GM19238 (cell line): Measurements from ENCODE around the gene SORBS2.
"Not testable (repeated sequence)": the region's sequence is repeated elsewhere in the genome, so short reads cannot be mapped to it uniquely, and the experiment has no call there.

Source experiments
- DNase-seq: peaks from one replicate; pipeline ENCODE4 v3.0.0; 2011; ENCODE audit warnings: low spot score; ENCODE audit not compliant: insufficient read length

SORBS2 gene, protein sequence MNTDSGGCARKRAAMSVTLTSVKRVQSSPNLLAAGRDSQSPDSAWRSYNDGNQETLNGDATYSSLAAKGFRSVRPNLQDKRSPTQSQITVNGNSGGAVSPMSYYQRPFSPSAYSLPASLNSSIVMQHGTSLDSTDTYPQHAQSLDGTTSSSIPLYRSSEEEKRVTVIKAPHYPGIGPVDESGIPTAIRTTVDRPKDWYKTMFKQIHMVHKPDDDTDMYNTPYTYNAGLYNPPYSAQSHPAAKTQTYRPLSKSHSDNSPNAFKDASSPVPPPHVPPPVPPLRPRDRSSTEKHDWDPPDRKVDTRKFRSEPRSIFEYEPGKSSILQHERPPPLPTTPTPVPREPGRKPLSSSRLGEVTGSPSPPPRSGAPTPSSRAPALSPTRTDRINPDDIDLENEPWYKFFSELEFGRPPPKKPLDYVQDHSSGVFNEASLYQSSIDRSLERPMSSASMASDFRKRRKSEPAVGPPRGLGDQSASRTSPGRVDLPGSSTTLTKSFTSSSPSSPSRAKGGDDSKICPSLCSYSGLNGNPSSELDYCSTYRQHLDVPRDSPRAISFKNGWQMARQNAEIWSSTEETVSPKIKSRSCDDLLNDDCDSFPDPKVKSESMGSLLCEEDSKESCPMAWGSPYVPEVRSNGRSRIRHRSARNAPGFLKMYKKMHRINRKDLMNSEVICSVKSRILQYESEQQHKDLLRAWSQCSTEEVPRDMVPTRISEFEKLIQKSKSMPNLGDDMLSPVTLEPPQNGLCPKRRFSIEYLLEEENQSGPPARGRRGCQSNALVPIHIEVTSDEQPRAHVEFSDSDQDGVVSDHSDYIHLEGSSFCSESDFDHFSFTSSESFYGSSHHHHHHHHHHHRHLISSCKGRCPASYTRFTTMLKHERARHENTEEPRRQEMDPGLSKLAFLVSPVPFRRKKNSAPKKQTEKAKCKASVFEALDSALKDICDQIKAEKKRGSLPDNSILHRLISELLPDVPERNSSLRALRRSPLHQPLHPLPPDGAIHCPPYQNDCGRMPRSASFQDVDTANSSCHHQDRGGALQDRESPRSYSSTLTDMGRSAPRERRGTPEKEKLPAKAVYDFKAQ (N-terminal part only)

GRCh38 chr4:185811509-185812364 lies at the start of gene SORBS2:
Gene SORBS2 (minus strand): TSS chr4:185812194. CDS start chr4:185690571, 121,623 bp downstream.
- DNase-seq, result peak; percentile 61

DNA sequence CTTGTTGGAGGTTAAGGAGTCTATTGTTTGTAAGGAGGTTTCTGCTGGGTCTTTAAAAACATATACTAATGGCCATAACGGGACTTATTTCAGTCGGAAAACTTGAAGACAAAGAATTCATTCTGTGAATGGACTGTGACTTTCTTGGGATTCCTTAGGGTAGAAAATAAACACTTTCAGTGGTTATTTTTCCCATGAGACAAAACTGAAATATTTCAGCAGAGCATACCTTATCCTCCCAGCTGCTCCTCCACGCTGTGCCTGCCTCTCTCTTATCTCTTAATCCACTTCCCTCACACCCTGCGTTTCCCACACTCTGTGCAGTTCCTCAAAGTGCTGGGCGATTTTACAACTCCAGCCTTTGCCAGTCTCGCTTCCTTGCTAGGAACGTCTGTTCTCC lies 47.1 kb upstream of the SORBS2 start:
- DNase-seq, result no peak

GRCh38 chr4:185857561-185857960 lies 45.6 kb upstream of the SORBS2 start:
- DNase-seq, result not testable (repeated sequence)

DNA sequence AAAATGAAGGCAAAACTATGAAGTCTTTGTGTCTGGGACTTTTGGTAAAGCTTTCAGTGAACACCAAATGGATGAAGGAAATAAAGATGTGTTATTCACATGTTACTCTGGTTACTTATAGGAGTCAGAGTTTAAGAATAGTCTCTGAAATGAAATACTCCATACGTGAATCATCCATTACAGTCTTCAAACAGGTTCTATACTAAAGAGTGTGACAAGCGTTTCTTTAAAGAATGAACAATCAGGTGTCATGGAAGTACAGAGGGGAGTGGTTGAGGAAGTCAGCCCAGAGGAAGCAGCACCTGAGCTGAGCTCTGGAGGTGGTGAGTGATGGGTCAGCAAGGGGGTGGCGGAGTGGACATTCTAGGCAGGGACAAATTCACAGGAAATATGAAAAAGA lies 41.8 kb upstream of the SORBS2 start:
- no peak for DNase-seq

DNA sequence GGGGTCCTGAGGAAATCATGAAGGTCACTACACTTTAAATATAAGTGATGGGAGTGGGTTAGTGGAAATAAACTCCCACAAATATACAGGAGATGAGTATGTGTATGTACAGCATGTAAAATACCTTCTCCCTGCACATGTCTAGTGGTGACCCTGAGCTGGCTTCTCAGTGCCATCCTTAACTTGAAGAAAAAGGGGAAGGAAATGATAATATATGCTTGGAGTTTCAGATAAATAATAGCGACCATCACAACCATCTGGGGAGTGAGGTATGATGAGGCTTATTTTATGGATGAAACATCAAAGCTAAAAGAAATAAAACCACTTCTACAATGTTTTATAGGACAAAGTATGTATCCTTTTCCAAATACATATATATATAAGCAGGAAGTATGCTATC lies 41.0 kb upstream of the SORBS2 start:
- DNase-seq, result no peak

DNA sequence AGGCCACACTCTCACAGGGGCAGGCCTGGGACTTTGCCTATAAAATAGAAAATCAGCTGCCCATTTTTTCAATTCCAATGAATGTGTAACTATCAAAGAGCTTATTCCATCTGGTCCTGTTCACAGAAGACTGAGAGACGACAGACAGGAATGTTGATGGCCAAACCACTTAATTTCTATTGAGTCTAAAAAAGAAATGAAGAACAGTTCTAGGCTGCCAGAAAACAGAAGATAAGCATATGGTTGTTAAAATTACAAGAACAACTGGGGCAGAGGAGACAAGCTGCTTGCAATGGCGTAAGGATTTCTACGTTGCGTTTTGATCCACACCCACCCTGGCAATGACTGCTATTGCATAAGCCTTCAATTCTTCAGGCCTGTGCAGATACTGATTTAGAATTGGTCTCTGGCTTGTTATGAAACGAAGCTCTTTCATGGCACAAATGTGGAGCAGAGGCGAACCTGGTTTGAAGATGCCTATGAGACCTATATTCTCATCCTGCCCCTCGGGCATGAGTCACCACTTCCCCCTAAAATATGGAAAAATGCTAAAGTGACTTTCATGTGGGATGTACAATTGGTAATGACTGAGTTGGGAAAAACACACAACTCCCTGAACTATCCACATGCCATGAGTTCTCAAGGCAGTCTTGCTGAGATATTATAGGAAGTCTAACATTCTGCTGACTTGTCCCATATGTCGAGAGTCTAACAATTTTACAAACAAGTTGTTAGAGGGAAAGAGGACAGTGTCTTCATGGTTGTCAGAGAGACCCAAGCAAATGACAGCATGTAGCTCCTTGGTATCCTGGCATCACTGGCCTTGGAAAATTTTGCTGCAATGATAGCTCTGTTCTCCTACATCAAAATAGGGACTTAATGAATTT lies 37.9 kb upstream of the SORBS2 start:
- no peak for DNase-seq

DNA sequence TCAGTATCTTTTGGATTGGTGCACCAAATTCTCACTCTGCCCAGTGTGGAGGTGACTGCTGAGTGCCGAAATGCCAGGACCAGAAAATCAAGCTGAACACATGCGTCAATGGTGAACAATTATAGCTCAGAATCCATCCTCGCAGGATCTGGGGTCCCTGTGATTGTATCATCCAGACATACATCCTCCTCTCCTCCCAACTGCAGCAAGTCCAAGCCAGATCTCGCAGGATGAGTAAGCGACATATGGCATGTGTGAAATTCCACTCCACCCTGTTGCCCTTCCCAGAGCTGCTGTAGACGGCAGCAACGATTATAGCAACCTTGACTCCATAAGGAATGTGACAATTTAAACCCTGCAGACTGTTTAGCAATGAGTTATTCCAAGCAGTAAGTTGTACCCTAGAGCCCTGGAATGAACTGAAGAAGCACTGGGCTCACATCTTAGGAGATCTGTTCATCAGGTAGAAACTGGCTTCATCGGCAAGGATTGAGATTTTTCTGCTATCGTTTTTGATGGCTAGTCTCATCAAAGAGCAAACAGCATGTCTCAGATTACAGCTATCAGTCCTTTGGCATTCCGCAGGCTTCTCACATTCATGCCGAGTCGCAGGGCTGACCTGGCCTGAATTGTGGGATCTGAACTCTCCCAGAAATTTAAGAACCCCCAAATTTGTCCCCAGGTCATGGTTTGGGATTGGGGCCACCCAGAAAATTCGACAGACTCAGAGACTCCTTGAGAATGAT lies 35.5 kb upstream of the SORBS2 start:
- DNase-seq, result no peak

- DNase-seq, result no peak
These were observed 34.6 kb upstream of the SORBS2 start for GRCh38 chr4:185846505-185847150.

DNA sequence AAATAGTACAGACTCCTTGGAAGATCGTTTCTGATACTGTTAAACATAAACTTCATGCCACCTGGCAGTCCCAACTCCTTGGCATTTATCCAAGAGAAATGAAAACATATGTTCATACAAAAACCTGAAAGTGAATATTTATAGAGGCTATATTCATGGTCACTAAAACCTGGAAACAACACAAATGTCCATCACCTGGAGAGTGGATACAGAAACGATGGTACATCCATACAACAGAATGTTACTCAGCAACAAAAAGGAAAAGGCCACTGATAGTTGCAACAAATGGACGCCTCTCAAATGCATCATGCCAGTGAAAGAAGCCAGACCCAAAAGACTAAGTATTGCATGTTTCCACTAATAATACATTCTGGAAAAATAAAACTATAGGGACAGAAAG lies 34.0 kb upstream of the SORBS2 start:
- DNase-seq, result no peak

DNA sequence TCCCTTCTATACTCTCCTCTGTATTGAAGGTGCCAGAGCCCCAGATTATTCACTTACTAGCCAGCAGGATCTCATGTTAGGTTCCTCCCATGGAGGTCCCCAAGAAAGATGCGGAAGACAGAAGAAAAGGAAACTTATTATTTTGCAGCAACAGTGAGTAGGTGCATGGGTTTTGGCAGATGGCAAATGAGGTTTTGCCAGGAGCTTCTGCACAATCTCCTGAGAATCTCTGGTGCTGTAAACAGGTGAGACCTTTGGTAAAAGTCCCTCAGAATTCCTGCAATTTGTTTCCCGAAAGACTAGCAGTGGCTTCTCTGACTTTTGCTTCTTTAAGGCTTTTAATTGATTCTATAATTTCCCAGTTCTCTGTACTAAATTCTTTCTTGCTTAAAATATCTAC lies 29.5 kb upstream of the SORBS2 start:
- no peak for DNase-seq

GRCh38 chr4:185840953-185841352 lies 29.0 kb upstream of the SORBS2 start:
- DNase-seq, result no peak

- no peak for DNase-seq
These were observed 28.2 kb upstream of the SORBS2 start for GRCh38 chr4:185840201-185840600.

GRCh38 chr4:185839770-185840169 lies 27.8 kb upstream of the SORBS2 start:
- DNase-seq, result no peak

DNA sequence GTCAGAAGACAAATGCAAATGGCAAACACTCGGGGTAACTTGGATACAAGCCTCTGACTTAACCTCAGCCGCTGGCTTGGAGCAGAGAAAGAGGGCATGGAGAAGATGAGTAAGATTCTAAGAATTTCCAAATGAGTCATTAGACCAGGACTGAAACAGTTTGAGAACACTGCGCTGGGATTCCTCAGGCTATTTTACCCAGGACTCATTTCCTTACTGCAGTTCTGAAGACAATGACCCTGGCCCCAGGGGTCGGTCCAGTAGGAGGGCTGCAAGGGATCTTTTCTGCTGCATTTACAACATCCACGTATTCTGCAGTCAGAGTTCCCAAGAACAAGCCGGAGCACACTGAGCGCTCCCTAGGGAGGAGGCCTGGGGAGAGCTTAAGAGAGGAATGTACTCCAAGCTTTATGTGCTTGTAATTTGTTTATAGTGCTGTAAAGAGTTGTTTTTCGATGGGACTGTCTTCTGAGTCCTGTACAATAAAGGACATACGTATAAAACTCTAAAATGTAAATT lies 27.3 kb upstream of the SORBS2 start:
- no peak for DNase-seq

GRCh38 chr4:185838514-185839193 lies 26.7 kb upstream of the SORBS2 start:
- no peak for DNase-seq

DNA sequence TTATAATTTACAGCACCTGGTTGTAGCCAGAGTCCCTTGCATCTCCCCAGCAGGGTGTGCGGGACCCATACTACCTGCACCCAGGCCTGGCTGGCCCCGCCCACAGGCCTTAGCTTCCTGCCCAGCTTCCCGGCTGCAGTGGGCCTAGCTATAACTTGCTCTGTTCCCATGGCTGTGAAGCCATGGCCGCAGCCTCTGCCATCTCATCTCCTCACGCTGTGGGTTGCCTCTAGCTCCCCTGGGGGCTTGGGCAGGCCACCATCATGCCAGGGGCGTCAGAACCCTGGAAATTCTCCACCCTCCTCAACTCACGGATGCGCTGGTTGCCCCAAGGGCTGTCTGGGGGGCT lies 26.1 kb upstream of the SORBS2 start:
- DNase-seq, result no peak

GRCh38 chr4:185837415-185838103 lies 25.6 kb upstream of the SORBS2 start:
- DNase-seq, result no peak
